ENCODE data around the gene CNR1. TPM values are rescaled to one million over a fixed set of nuclear protein-coding genes. Genes with fewer than 3 reads are reported as not detected.

The CNR1 gene
- total RNA-seq, 2 donors from 2014 or later: not detected

GRCh38 chr6:88135578-88136114 is 30.5 kb downstream of the CNR1 start:
- no peak for ATAC-seq
- no peak overlapping the region for H3K27ac Mint-ChIP-seq

DNA sequence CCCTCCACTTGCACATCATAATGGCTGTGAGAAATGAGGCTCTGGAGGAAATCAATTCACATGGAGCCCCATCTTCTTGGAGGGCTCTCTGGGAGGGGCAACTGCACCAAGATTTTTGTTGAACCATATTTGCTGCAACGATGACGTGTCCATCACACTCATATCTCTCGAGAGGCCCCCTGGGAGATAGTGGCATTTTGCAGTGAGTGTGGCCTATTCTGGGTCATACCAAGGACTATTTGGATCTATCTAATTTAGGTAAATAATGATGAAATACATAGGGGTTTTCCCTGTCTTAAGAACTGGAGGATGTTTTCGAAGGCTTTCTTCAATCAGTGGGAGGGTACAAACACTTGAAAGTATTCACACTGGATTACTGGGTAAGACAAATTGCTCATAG is 31.6 kb downstream of the CNR1 start:
- Mint-ChIP-seq H3K27me3 (peaks cover 5 to 8% of the 10 kb centered on the region in 2 donors), H3K4me3 (no peak overlapping the region), H3K9me3 (peaks cover 5% of the 10 kb centered on the region), H3K4me1 (ENCODE audit: low read depth in 2 of 2) (no peaks in the 10 kb centered on the region), H3K27ac (no peak overlapping the region), H3K36me3 (no peaks in the 10 kb centered on the region)
- no peak for DNase-seq (ENCODE audit: low spot score)
- ATAC-seq: no peak

More at GRCh38 chr6:88135578-88136114, 30.5 kb downstream of the CNR1 start:
- H3K9me3 Mint-ChIP-seq: peaks cover 5% of the 10 kb centered on the region
- peaks cover 5 to 8% of the 10 kb centered on the region in 2 donors for H3K27me3 Mint-ChIP-seq
- no peak for DNase-seq (ENCODE audit: low spot score)
- no peaks in the 10 kb centered on the region for H3K4me1 Mint-ChIP-seq (ENCODE audit: low read depth in 2 of 2)
- H3K4me3 Mint-ChIP-seq: no peak overlapping the region
- H3K36me3 Mint-ChIP-seq: no peaks in the 10 kb centered on the region

DNA sequence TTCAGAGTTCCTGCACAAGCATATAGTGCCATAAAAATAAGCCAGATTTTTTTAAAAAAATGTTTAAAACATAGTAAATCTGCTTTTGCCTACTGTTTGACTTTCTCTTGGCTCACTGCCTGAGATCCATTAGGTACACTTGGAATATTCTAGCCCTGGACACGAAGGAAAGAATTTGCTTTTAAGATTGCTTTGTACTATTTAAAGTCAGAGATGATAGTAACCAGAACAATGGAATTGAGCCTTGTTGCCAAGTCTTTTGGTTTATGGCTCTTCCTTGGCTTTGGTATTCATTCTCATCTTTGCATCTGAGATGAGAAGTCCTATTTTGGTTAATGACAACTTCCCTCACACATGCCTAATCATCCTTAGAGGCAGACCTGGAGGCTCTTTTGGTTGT is 32.4 kb downstream of the CNR1 start:
- peaks cover 6 to 8% of the 10 kb centered on the region in 2 donors for H3K27me3 Mint-ChIP-seq
- H3K9me3 Mint-ChIP-seq: peaks cover 6% of the 10 kb centered on the region
- H3K27ac Mint-ChIP-seq: no peak overlapping the region
- no peak for ATAC-seq
- no peak for DNase-seq (ENCODE audit: low spot score)
- H3K4me3 Mint-ChIP-seq: no peak overlapping the region
- H3K4me1 Mint-ChIP-seq (ENCODE audit: low read depth in 2 of 2): no peaks in the 10 kb centered on the region
- H3K36me3 Mint-ChIP-seq: no peaks in the 10 kb centered on the region

DNA sequence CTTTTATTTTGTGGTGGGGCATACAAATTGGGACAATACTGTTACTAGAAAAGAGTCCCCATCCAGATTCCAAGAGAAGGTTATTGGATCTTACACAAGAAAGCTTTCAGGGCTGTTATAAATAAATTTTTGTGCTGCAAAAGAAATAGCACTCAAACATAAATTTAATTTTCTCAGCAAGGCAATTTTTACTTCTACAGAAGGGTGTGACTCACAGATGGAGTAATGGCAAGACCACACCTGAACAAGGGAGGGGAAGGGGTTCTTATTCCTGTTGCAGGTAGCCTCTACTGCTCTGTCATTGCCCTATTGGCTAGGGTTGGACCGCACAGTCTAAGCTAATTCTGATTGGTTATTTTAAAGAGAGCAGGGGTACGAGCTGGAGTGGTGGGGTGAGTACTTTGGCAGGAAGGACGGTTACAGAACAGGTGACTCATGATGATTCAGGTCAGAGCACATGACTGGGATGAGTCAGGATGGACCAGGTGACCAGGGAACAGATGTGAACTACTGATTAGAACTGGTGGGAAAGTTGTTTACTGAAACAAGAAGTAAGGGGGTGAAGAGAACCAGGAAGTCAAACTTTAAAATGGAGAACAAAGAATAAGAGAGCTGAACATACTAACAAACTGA is 41.1 kb downstream of the CNR1 start:
- DNase-seq (ENCODE audit: low spot score): no peak
- no peak overlapping the region for H3K27ac Mint-ChIP-seq
- H3K9me3 Mint-ChIP-seq: peaks cover 9% of the 10 kb centered on the region
- peaks cover 6% of the 10 kb centered on the region for H3K36me3 Mint-ChIP-seq
- no peak for ATAC-seq
- H3K27me3 Mint-ChIP-seq: peaks cover 2 to 4% of the 10 kb centered on the region in 2 donors
- no peaks in the 10 kb centered on the region for H3K4me1 Mint-ChIP-seq (ENCODE audit: low read depth in 2 of 2)
- H3K4me3 Mint-ChIP-seq: no peak overlapping the region

DNA sequence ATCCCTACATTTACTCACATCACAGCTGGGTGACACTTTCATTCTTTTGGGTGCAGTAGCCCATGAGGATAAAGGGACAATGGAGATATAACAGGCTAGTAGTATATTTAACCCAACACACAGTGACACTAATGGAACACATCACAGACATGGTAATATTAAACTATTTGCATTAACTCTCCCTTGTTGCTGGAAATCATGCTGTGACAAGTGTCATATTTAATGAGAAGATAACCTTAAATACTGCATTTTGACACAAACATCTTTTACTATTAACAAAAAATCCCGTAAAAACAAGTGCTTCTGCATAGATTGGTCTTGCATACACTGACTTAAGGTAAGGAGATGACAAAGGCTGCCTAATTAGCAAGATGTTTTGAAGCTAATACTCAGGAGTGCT is 45.5 kb downstream of the CNR1 start:
- ATAC-seq (no peak), DNase-seq (ENCODE audit: low spot score) (no peak)
- H3K4me1 Mint-ChIP-seq (ENCODE audit: low read depth in 2 of 2): no peaks in the 10 kb centered on the region
- H3K27me3 Mint-ChIP-seq: peaks cover 6 to 28% of the 10 kb centered on the region in 2 donors
- no peak overlapping the region for H3K27ac Mint-ChIP-seq
- peaks cover 5% of the 10 kb centered on the region for H3K9me3 Mint-ChIP-seq
- H3K36me3 Mint-ChIP-seq: peaks cover 6% of the 10 kb centered on the region
- no peak overlapping the region for H3K4me3 Mint-ChIP-seq

- ATAC-seq (no peak), DNase-seq (ENCODE audit: low spot score) (no peak)
- Mint-ChIP-seq H3K27me3 (peaks cover 6 to 31% of the 10 kb centered on the region in 2 donors), H3K36me3 (no peaks in the 10 kb centered on the region), H3K4me1 (ENCODE audit: low read depth in 2 of 2) (no peaks in the 10 kb centered on the region), H3K4me3 (no peak overlapping the region), H3K27ac (no peak overlapping the region), H3K9me3 (no peaks in the 10 kb centered on the region)
These were observed 46.4 kb downstream of the CNR1 start for GRCh38 chr6:88119769-88120168.

- Mint-ChIP-seq H3K27me3 (peaks cover 9 to 40% of the 10 kb centered on the region in 2 donors), H3K4me1 (ENCODE audit: low read depth in 2 of 2) (no peaks in the 10 kb centered on the region), H3K4me3 (no peak overlapping the region), H3K9me3 (no peaks in the 10 kb centered on the region), H3K36me3 (no peaks in the 10 kb centered on the region), H3K27ac (no peak overlapping the region)
- no peak for ATAC-seq
- DNase-seq (ENCODE audit: low spot score): no peak
These were observed 49.9 kb downstream of the CNR1 start for GRCh38 chr6:88116276-88116675.

- Mint-ChIP-seq H3K27me3 (peaks cover 9 to 40% of the 10 kb centered on the region in 2 donors), H3K36me3 (no peaks in the 10 kb centered on the region), H3K27ac (no peak overlapping the region), H3K4me1 (ENCODE audit: low read depth in 2 of 2) (no peaks in the 10 kb centered on the region), H3K4me3 (no peak overlapping the region), H3K9me3 (no peaks in the 10 kb centered on the region)
- DNase-seq (ENCODE audit: low spot score) (no peak), ATAC-seq (no peak)
These were observed 50.8 kb downstream of the CNR1 start for GRCh38 chr6:88115307-88115706.

DNA sequence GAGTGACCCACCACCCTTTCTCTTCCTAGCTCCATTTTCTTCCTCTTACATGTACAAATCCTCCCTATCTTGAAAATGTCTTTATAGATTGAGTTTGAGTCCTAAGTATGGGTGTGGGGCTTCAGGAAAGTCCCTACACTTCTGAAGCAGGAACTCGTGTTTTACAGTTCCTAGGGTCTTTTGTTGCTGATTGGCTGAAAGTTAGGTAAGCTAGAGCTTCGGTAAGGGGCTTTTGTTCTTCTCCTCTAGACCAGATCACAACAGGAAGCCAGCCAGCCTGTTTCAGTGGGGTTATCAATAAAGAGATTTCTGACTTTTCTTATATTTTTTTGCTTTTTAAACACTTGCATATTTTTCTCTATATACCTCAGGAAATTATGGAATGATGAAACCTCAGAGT is 51.3 kb downstream of the CNR1 start:
- Mint-ChIP-seq H3K27me3 (peaks cover 9 to 36% of the 10 kb centered on the region in 2 donors), H3K36me3 (no peaks in the 10 kb centered on the region), H3K4me1 (ENCODE audit: low read depth in 2 of 2) (no peaks in the 10 kb centered on the region), H3K4me3 (no peak overlapping the region), H3K27ac (no peak overlapping the region), H3K9me3 (no peaks in the 10 kb centered on the region)
- no peak for DNase-seq (ENCODE audit: low spot score)
- no peak for ATAC-seq

GRCh38 chr6:88111991-88112390 is 54.2 kb downstream of the CNR1 start:
- H3K9me3 Mint-ChIP-seq: no peaks in the 10 kb centered on the region
- no peaks in the 10 kb centered on the region for H3K36me3 Mint-ChIP-seq
- DNase-seq (ENCODE audit: low spot score) (no peak), ATAC-seq (no peak)
- no peak overlapping the region for H3K27ac Mint-ChIP-seq
- no peak overlapping the region for H3K4me3 Mint-ChIP-seq
- no peaks in the 10 kb centered on the region for H3K4me1 Mint-ChIP-seq (ENCODE audit: low read depth in 2 of 2)
- H3K27me3 Mint-ChIP-seq: peaks cover 8 to 25% of the 10 kb centered on the region in 2 donors

- no peaks in the 10 kb centered on the region for H3K36me3 Mint-ChIP-seq
- ATAC-seq (no peak), DNase-seq (ENCODE audit: low spot score) (no peak)
- H3K4me3 Mint-ChIP-seq: no peak overlapping the region
- H3K9me3 Mint-ChIP-seq: peaks cover 6% of the 10 kb centered on the region
- no peak overlapping the region for H3K27ac Mint-ChIP-seq
- no peaks in the 10 kb centered on the region for H3K4me1 Mint-ChIP-seq (ENCODE audit: low read depth in 2 of 2)
- H3K27me3 Mint-ChIP-seq: peaks cover 9 to 24% of the 10 kb centered on the region in 2 donors
These were observed 58.9 kb downstream of the CNR1 start for GRCh38 chr6:88107241-88107640.

- peaks cover 7 to 24% of the 10 kb centered on the region in 2 donors for H3K27me3 Mint-ChIP-seq
- ATAC-seq: no peak
These were observed 60.3 kb downstream of the CNR1 start for GRCh38 chr6:88105741-88106340.

More at GRCh38 chr6:88105741-88106340, 60.3 kb downstream of the CNR1 start:
- H3K4me3 Mint-ChIP-seq: no peak overlapping the region
- H3K9me3 Mint-ChIP-seq: peaks cover 6% of the 10 kb centered on the region
- H3K4me1 Mint-ChIP-seq (ENCODE audit: low read depth in 2 of 2): no peaks in the 10 kb centered on the region
- H3K27ac Mint-ChIP-seq: no peak overlapping the region
- DNase-seq (ENCODE audit: low spot score): no peak
- H3K36me3 Mint-ChIP-seq: no peaks in the 10 kb centered on the region
